Calu3 (cell line): ENCODE measurements around the gene BIN2. TPM values are rescaled to one million over a fixed set of nuclear protein-coding genes. Genes with fewer than 3 reads are reported as not detected.

ENCODE experiments used
- BruUV-seq: library from RNA; stranded (reverse); fragments of 400-500 nt; replicated peaks from 2 replicates; lab custom pipeline; 2021; lab: Mats Ljungman, UMichigan
- CTCF ChIA-PET: fragments of 300-600 bp; sonication (Branson Sonifier 250); formaldehyde crosslinking; loops from one replicate; lab custom pipeline; 2022; ENCODE audit warnings: antibody characterized with exemption; lab: Charles Lee
- DNase-seq: peaks from one replicate; pipeline ENCODE4 v3.0.0; 2022
- H3K27ac Mint-ChIP-seq: one replicate; pipeline ENCODE4 v1.8.0; 2022; ENCODE audit warnings: mixed read lengths; ENCODE audit not compliant: unreplicated experiment
- H3K27me3 Mint-ChIP-seq: one replicate; pipeline ENCODE4 v1.8.0; 2022; ENCODE audit warnings: mixed read lengths; ENCODE audit not compliant: unreplicated experiment
- H3K36me3 Mint-ChIP-seq: one replicate; pipeline ENCODE4 v1.8.0; 2022; ENCODE audit warnings: mild to moderate bottlenecking, moderate library complexity, mixed read lengths; ENCODE audit not compliant: insufficient read depth, unreplicated experiment
- H3K4me1 Mint-ChIP-seq: one replicate; pipeline ENCODE4 v1.8.0; 2022; ENCODE audit warnings: mild to moderate bottlenecking, low read depth, mixed read lengths; ENCODE audit not compliant: unreplicated experiment
- H3K4me3 Mint-ChIP-seq: one replicate; pipeline ENCODE4 v1.8.0; 2022; ENCODE audit warnings: mild to moderate bottlenecking, low read depth, moderate library complexity, mixed read lengths; ENCODE audit not compliant: unreplicated experiment
- H3K9me3 Mint-ChIP-seq: one replicate; pipeline ENCODE4 v1.8.0; 2022; ENCODE audit warnings: low read depth, mixed read lengths; ENCODE audit not compliant: unreplicated experiment
- intact Hi-C: fragments of 100-400 bp; cut with micrococcal nuclease; formaldehyde crosslinking; loops from one replicate; pipeline ENCODE4 v1.10.0; 2022; ENCODE audit not compliant: unreplicated experiment
- total RNA-seq: library from RNA; stranded (reverse); gene quantifications from 2 replicates; pipeline ENCODE4 v1.2.3, GENCODE V29; 2022
- TF ChIP-seq, protein P1 (sequence below): fragments of 200-600 bp; IDR thresholded peaks from one replicate; pipeline ENCODE4 v1.8.0; 2022; ENCODE audit warnings: antibody characterized with exemption; ENCODE audit not compliant: unreplicated experiment

Gene BIN2
- total RNA-seq, 1 experiment from 2014 or later = not detected

DNA sequence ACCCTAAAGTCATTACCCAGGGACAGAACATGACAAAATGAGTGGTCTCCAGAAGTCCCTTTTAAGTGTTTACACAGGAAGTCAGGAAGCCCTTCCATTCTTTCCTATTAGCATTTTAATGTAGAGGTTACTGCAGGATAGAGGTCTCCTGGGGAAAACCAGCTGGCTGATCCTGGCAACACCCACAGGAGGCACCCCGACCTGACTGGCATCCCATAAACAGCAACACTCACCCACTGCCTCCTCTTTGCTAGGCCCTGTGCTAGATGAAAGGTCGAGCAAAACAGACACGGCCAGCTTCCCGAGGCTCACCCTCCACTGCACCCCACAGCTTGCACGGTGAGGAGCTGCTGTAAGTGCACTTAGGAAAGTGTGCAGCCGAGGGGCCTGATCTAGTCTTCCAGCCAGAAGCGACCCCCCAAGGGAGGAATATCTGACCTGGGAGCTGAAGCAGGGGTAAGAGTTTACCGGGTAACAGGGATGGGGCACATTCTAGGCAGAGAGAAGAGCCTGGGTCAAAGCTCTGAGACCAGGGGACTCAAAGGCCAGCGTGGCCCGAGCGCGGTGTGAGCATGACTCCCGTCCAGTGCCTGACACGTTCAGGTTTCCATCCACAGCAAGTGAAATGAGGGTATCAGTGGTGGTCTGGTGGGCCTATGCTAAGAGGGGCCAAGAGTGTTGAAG is 76.3 kb downstream of the BIN2 start:
- peaks cover 20% of the 10 kb centered on the region for H3K36me3 Mint-ChIP-seq
- no peak overlapping the region for H3K27ac Mint-ChIP-seq
- no TSS peak for BruUV-seq
- H3K27me3 Mint-ChIP-seq = no peaks in the 10 kb centered on the region
- DNase-seq = no peak
- intact Hi-C loops = no loop called here
- H3K4me1 Mint-ChIP-seq = peaks cover 9% of the 10 kb centered on the region
- CTCF ChIA-PET = no interaction called here
- no peak overlapping the region for H3K4me3 Mint-ChIP-seq
- TF ChIP-seq, protein P1, sequence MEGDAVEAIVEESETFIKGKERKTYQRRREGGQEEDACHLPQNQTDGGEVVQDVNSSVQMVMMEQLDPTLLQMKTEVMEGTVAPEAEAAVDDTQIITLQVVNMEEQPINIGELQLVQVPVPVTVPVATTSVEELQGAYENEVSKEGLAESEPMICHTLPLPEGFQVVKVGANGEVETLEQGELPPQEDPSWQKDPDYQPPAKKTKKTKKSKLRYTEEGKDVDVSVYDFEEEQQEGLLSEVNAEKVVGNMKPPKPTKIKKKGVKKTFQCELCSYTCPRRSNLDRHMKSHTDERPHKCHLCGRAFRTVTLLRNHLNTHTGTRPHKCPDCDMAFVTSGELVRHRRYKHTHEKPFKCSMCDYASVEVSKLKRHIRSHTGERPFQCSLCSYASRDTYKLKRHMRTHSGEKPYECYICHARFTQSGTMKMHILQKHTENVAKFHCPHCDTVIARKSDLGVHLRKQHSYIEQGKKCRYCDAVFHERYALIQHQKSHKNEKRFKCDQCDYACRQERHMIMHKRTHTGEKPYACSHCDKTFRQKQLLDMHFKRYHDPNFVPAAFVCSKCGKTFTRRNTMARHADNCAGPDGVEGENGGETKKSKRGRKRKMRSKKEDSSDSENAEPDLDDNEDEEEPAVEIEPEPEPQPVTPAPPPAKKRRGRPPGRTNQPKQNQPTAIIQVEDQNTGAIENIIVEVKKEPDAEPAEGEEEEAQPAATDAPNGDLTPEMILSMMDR = no peak
- no peaks in the 10 kb centered on the region for H3K9me3 Mint-ChIP-seq

DNA sequence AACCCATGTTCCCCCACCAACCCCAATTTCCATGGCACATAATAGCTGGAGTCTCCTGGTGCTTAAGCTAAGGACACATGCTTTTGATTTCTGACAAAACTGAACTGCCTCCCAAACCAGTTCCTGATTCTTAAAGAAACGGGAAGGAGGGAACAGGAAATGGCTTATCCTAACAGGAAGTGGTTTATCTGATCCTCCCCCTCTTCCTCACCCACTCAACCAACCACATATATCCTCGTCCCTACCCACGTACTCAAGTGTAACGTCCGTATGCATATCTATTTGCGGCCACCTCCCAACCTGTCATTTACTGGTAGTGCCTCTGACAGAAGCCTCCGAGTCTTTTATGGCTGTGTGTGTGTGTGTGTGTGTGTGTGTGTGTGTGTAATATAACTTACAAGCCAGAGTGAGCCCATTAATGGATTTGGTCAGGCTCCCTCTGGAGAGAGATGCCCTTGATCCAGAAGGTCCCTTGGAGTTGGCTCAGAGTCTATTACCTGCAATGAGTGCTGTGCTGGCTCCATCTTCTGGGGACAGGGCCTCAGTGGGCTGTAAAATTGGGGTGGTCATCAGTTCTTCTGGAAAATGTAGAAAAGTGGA is 77.6 kb downstream of the BIN2 start:
- TF ChIP-seq, protein P1 = no peak
- Mint-ChIP-seq H3K27me3 (no peaks in the 10 kb centered on the region), H3K9me3 (no peaks in the 10 kb centered on the region), H3K4me1 (peaks cover 9% of the 10 kb centered on the region), H3K27ac (peak overlapping the region; percentile 66), H3K36me3 (peaks cover 33% of the 10 kb centered on the region), H3K4me3 (no peak overlapping the region)
- intact Hi-C loops = no loop called here
- BruUV-seq = no TSS peak
- DNase-seq = no peak
- CTCF ChIA-PET = no interaction called here

DNA sequence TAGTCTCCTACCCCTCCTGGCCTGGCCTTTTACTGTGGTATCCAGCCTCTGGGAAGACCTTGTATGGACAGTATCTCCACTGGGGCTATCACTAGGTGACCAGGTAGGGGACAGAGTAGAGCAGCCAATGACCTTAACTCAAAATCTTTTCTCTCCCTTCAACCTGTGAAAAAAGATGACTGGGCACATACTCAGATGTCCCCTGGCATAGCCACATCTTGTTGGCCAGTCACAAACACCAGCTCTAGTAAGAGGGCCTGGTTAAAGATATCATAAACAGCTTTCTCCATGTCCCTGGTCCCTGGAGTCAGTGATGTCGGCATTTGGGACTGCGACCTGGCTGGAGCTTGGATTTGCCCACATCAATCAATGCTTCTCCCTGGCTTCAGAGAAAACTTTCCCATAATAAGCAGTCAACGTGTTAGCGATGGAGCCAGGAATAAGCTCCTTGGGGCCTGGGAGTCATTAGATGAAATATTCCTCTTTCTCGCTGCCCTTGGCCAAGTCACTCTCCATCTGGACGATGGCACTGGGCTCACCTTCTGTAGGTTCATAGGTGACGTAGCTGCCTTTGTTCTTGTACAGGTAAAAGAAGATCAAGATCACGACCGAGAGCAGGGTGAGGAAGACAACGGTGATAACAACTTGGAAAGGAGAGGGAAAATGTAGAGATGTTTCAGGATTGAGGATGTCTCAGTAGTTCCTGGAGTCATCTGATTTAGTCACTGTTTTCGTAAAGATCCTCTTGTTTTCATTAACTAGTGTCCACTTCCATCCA is 78.3 kb downstream of the BIN2 start:
- H3K36me3 Mint-ChIP-seq = peaks cover 39% of the 10 kb centered on the region
- H3K27me3 Mint-ChIP-seq = no peaks in the 10 kb centered on the region
- intact Hi-C loops = no loop called here
- H3K4me1 Mint-ChIP-seq = peaks cover 9% of the 10 kb centered on the region
- DNase-seq = no peak
- no peaks in the 10 kb centered on the region for H3K9me3 Mint-ChIP-seq
- BruUV-seq = TSS peak; percentile 44
- TF ChIP-seq, protein P1 = no peak
- CTCF ChIA-PET = no interaction called here
- no peak overlapping the region for H3K4me3 Mint-ChIP-seq
- peak overlapping the region; percentile 66 for H3K27ac Mint-ChIP-seq

DNA sequence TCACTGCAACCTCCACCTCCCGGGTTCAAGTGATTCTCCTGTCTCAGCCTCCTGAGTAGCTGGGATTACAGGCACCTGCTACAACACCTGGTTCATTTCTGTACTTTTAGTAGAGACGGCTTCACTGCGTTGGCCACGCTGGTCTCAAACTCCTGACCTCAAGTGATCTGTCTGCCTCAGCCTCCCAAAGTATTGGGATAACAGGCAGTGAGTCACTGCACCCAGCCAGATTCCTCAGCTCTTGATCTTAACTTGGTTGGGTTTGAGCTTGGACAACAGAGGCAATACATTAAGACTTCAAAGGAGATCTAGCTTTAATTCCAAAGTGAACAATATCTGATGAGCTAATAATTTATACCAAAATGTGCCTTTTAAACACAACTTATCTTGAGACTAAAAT is 79.7 kb downstream of the BIN2 start:
- TF ChIP-seq, protein P1 = no peak
- no peak for DNase-seq
- no peak overlapping the region for H3K27ac Mint-ChIP-seq

More for the DNA sequence above, 79.7 kb downstream of the BIN2 start:
- intact Hi-C loops = no loop called here
- Mint-ChIP-seq H3K4me1 (peaks cover 9% of the 10 kb centered on the region), H3K4me3 (no peak overlapping the region), H3K27me3 (no peaks in the 10 kb centered on the region), H3K36me3 (peaks cover 53% of the 10 kb centered on the region), H3K9me3 (no peaks in the 10 kb centered on the region)
- no TSS peak for BruUV-seq
- CTCF ChIA-PET = interaction anchor here (0.7 to 0.8 kb wide), 2 partner anchors 16 to 20 kb away, joined by 3 to 4 read pairs; no protein-coding TSS in a partner anchor
